BJ (cell line): Measurements from ENCODE around the gene SPDYA. TPM values are rescaled to one million over a fixed set of nuclear protein-coding genes. Genes with fewer than 3 reads are reported as not detected.

Source experiments
- CTCF ChIA-PET: fragments of 350-600 bp; formaldehyde crosslinking; extraction: SDS; loops from one replicate; lab custom pipeline; 2021; ENCODE audit warnings: antibody characterized with exemption, inconsistent platforms; lab: Yijun Ruan, JAX
- POLR2A ChIA-PET: fragments of 300-600 bp; sonication (Branson Sonifier 250); formaldehyde crosslinking; extraction: SDS; loops from one replicate; lab custom pipeline; 2021; ENCODE audit warnings: antibody characterized with exemption; lab: Charles Lee
- DNase-seq: peaks from one replicate; pipeline ENCODE4 v3.0.0-alpha.2; 2011; ENCODE audit warnings: low read depth
- H3K27me3 ChIP-seq: 2 replicates; pipeline ENCODE4 v1.6.0; 2011; ENCODE audit warnings: low read length; ENCODE audit not compliant: control insufficient read depth, insufficient read depth
- H3K36me3 ChIP-seq: 2 replicates; pipeline ENCODE4 v1.5.1; 2011; ENCODE audit warnings: low read length; ENCODE audit not compliant: control insufficient read depth, insufficient read depth
- H3K4me3 ChIP-seq: 2 replicates; pipeline ENCODE4 v1.5.1; 2011; ENCODE audit warnings: low read depth, mild to moderate bottlenecking, control low read depth, low read length
- polyA plus RNA-seq: library from polyadenylated mRNA; depleted of rRNA; stranded (reverse); fragments of >200 nt; gene quantifications from 2 replicates; pipeline ENCODE4 v1.2.3, GENCODE V29; 2011
- TF ChIP-seq, protein P1 (sequence below): IDR thresholded peaks from 2 replicates; pipeline ENCODE4 v1.5.1; 2011; ENCODE audit warnings: low read depth, mild to moderate bottlenecking, control low read depth, inconsistent platforms, low read length, moderate library complexity; ENCODE audit not compliant: insufficient read depth

The SPDYA gene
- polyA plus RNA-seq, 1 experiment = not detected

DNA sequence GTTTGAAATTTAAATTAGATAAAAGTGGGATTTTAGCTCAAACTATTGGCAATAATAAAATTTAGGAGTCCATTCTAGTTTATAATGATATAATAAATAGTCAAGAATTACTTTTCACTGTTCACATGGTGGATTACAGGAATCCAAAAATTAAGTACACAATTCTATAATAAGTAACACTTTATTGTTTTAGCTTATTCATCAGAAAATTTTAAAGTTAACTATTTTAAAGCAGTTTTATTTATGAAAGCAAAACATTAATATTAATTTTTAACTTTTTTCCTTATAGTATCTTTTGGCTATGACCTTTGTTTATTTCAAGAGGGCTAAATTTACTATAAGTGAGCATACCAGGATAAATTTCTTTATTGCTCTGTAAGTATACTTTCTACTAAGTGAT lies 11.4 kb downstream of the SPDYA start:
- CTCF ChIA-PET = interaction anchor here (0.8 to 2.6 kb wide), 5 partner anchors 11 to 274 kb away, joined by 3 to 12 read pairs (median 4); no protein-coding TSS in a partner anchor
- H3K27me3 ChIP-seq = no peaks in the 10 kb centered on the region
- TF ChIP-seq, protein P1, sequence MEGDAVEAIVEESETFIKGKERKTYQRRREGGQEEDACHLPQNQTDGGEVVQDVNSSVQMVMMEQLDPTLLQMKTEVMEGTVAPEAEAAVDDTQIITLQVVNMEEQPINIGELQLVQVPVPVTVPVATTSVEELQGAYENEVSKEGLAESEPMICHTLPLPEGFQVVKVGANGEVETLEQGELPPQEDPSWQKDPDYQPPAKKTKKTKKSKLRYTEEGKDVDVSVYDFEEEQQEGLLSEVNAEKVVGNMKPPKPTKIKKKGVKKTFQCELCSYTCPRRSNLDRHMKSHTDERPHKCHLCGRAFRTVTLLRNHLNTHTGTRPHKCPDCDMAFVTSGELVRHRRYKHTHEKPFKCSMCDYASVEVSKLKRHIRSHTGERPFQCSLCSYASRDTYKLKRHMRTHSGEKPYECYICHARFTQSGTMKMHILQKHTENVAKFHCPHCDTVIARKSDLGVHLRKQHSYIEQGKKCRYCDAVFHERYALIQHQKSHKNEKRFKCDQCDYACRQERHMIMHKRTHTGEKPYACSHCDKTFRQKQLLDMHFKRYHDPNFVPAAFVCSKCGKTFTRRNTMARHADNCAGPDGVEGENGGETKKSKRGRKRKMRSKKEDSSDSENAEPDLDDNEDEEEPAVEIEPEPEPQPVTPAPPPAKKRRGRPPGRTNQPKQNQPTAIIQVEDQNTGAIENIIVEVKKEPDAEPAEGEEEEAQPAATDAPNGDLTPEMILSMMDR = no peak
- H3K36me3 ChIP-seq = no peaks in the 10 kb centered on the region
- POLR2A ChIA-PET = no interaction called here
- H3K4me3 ChIP-seq = no peak overlapping the region
- no peak for DNase-seq

GRCh38 chr2:28824207-28824606 lies 13.6 kb downstream of the SPDYA start:
- ChIA-PET CTCF (interaction anchor here (0.6 kb wide), 1 partner anchor 54 kb away, joined by 4 read pairs; no protein-coding TSS in a partner anchor), POLR2A (no interaction called here)

GRCh38 chr2:28824870-28825269 lies 14.2 kb downstream of the SPDYA start:
- POLR2A ChIA-PET = no interaction called here
- no peak overlapping the region for H3K4me3 ChIP-seq
- no peak for DNase-seq
- H3K36me3 ChIP-seq = no peaks in the 10 kb centered on the region
- CTCF ChIA-PET = no interaction called here
- no peaks in the 10 kb centered on the region for H3K27me3 ChIP-seq
- TF ChIP-seq, protein P1 = no peak

More at GRCh38 chr2:28824207-28824606, 13.6 kb downstream of the SPDYA start:
- TF ChIP-seq, protein P1 = no peak
- no peaks in the 10 kb centered on the region for H3K27me3 ChIP-seq
- H3K36me3 ChIP-seq = no peaks in the 10 kb centered on the region
- no peak for DNase-seq
- no peak overlapping the region for H3K4me3 ChIP-seq

DNA sequence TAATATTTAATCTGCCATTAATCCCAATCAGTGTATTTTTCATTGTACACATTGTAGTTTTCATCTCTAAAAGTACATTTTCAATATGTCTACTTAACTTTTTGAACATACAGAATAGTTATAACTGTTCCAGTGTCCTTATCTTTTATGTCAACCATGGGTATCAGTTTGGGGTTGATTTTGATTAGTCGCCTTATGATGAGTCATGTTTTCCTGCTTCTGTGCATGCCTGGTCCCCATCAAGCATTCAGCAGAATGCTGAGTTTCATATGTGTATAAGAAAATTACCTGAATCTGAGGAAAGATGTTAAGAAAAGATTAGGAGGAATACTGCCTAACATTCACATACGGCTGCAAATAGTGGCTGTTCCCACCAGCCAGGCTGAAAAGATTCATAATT lies 17.7 kb downstream of the SPDYA start:
- Histone ChIP-seq H3K27me3 (no peaks in the 10 kb centered on the region), H3K4me3 (no peak overlapping the region), H3K36me3 (no peaks in the 10 kb centered on the region)
- TF ChIP-seq, protein P1 = no peak
- ChIA-PET POLR2A (no interaction called here), CTCF (no interaction called here)
- DNase-seq = no peak

- ChIA-PET POLR2A (no interaction called here), CTCF (interaction anchor here (0.9 to 1.4 kb wide), 3 partner anchors 13 to 17 kb away, joined by 3 read pairs; no protein-coding TSS in a partner anchor)
- no peak for DNase-seq
- Histone ChIP-seq H3K4me3 (no peak overlapping the region), H3K36me3 (no peaks in the 10 kb centered on the region), H3K27me3 (no peaks in the 10 kb centered on the region)
- TF ChIP-seq, protein P1 = no peak
Observed at GRCh38 chr2:28833740-28834470, 23.3 kb downstream of the SPDYA start.
